ENCODE data around the gene VSTM1.

- TF ChIP-seq CTCF (IDR thresholded peaks at IDR 0.05; ENCODE audit: low read depth, low read length, missing input control), result no peak
- no peak for TF ChIP-seq RXRA (IDR thresholded peaks at IDR 0.05)
- TF ChIP-seq GABPA (IDR thresholded peaks at IDR 0.05 in 1 of 2, conservative IDR thresholded peaks at IDR 0.05 in 1 of 2), result no peak
- TF ChIP-seq ATF3 (IDR thresholded peaks at IDR 0.05), result no peak
Measured at GRCh38 chr19:54021932-54022331, 41.8 kb downstream of the VSTM1 start.
